ENCODE results near the gene IMPA2.

GRCh38 chr18:11990539-11990938 lies 9.2 kb downstream of the IMPA2 start:
- TF ChIP-seq EZH2 (IDR thresholded peaks at IDR 0.05; ENCODE audit: borderline replicate concordance, low read depth, low read length, poor library complexity, severe bottlenecking) (no peak), CTCF (conservative IDR thresholded peaks at IDR 0.05; ENCODE audit: low read depth, low read length) (no peak)

All from A673 (cell line).